ENCODE data around the gene PDS5A. TPM values are rescaled to one million over a fixed set of nuclear protein-coding genes. Genes with fewer than 3 reads are reported as not detected.

PDS5A gene
- total RNA-seq, 2 donors from 2014 or later = 88.2 to 98.6 TPM

GRCh38 chr4:39978378-39978775 is 666 bp upstream of the PDS5A start:
- peak overlapping the region; percentile 96 for H3K27ac Mint-ChIP-seq
- peaks cover 17% of the 10 kb centered on the region for H3K4me1 Mint-ChIP-seq
- peaks cover 28% of the 10 kb centered on the region for H3K36me3 ChIP-seq (ENCODE audit: control insufficient read depth, insufficient read depth, low read length)
- peak overlapping the region; percentile 76 for H3K4me3 ChIP-seq (ENCODE audit: low read length)
- 0 to 37% methylated on average over 2 to 4 of the region's 5 CpGs for WGBS, 2 experiments (ENCODE audit: insufficient coverage in 1 of 2, insufficient read length in 1 of 2)
- no peak for TF ChIP-seq CTCF (conservative IDR thresholded peaks at IDR 0.05)
- H3K9me3 ChIP-seq (ENCODE audit: control insufficient read depth, low read length) = no peaks in the 10 kb centered on the region
- H3K4me3 Mint-ChIP-seq = peak overlapping the region; percentile 74
- H3K27me3 ChIP-seq (ENCODE audit: control insufficient read depth, insufficient read depth, low read length, poor library complexity, severe bottlenecking) = no peaks in the 10 kb centered on the region
- no peaks in the 10 kb centered on the region for H3K9me3 Mint-ChIP-seq
- no peaks in the 10 kb centered on the region for H3K27me3 Mint-ChIP-seq (ENCODE audit: insufficient read depth)
- peaks cover 25% of the 10 kb centered on the region for H3K36me3 Mint-ChIP-seq (ENCODE audit: low read depth)
- DNase-seq = no peak
- peak overlapping the region; percentile 47 for H3K27ac ChIP-seq (ENCODE audit: low read depth, low read length)
- no peaks in the 10 kb centered on the region for H3K4me1 ChIP-seq (ENCODE audit: control insufficient read depth, insufficient read depth, low read length)
- peak overlapping the region; percentile 57 for H3K9ac ChIP-seq (ENCODE audit: extremely low read depth, low read length, poor library complexity, severe bottlenecking)

GRCh38 chr4:39976945-39977488 is 694 bp downstream of the PDS5A start:
- 0% methylated on average over 21 to 54 of the region's 54 CpGs for WGBS, 2 experiments (ENCODE audit: insufficient coverage in 1 of 2, insufficient read length in 1 of 2)
- Mint-ChIP-seq H3K4me1 (peaks cover 17% of the 10 kb centered on the region), H3K27me3 (ENCODE audit: insufficient read depth) (no peaks in the 10 kb centered on the region), H3K27ac (no peak overlapping the region), H3K9me3 (no peaks in the 10 kb centered on the region), H3K36me3 (ENCODE audit: low read depth) (peaks cover 30% of the 10 kb centered on the region), H3K4me3 (peak overlapping the region; percentile 74)
- Histone ChIP-seq H3K9ac (ENCODE audit: extremely low read depth, low read length, poor library complexity, severe bottlenecking) (peak overlapping the region; percentile 88), H3K27ac (ENCODE audit: low read depth, low read length) (peak overlapping the region; percentile 89), H3K36me3 (ENCODE audit: control insufficient read depth, insufficient read depth, low read length) (peaks cover 37% of the 10 kb centered on the region), H3K4me3 (ENCODE audit: low read length) (peak overlapping the region; percentile 93), H3K27me3 (ENCODE audit: control insufficient read depth, insufficient read depth, low read length, poor library complexity, severe bottlenecking) (no peaks in the 10 kb centered on the region), H3K4me1 (ENCODE audit: control insufficient read depth, insufficient read depth, low read length) (no peaks in the 10 kb centered on the region), H3K9me3 (ENCODE audit: control insufficient read depth, low read length) (no peaks in the 10 kb centered on the region)
- DNase-seq = peak; percentile 69
- TF ChIP-seq CTCF (conservative IDR thresholded peaks at IDR 0.05) = no peak

GRCh38 chr4:39976141-39976944 is 1.4 kb downstream of the PDS5A start:
- peaks cover 17% of the 10 kb centered on the region for H3K4me1 Mint-ChIP-seq
- Histone ChIP-seq H3K36me3 (ENCODE audit: control insufficient read depth, insufficient read depth, low read length) (peaks cover 43% of the 10 kb centered on the region), H3K9ac (ENCODE audit: extremely low read depth, low read length, poor library complexity, severe bottlenecking) (peak overlapping the region; percentile 88), H3K9me3 (ENCODE audit: control insufficient read depth, low read length) (no peaks in the 10 kb centered on the region), H3K27ac (ENCODE audit: low read depth, low read length) (peak overlapping the region; percentile 89), H3K4me1 (ENCODE audit: control insufficient read depth, insufficient read depth, low read length) (no peaks in the 10 kb centered on the region), H3K27me3 (ENCODE audit: control insufficient read depth, insufficient read depth, low read length, poor library complexity, severe bottlenecking) (no peaks in the 10 kb centered on the region), H3K4me3 (ENCODE audit: low read length) (peak overlapping the region; percentile 93)
- peak; percentile 92 for DNase-seq
- H3K4me3 Mint-ChIP-seq = peak overlapping the region; percentile 74
- H3K27ac Mint-ChIP-seq = peak overlapping the region; percentile 85
- peaks cover 30% of the 10 kb centered on the region for H3K36me3 Mint-ChIP-seq (ENCODE audit: low read depth)
- TF ChIP-seq CTCF (conservative IDR thresholded peaks at IDR 0.05) = peak; percentile 93
- WGBS, 2 experiments (ENCODE audit: insufficient coverage in 1 of 2, insufficient read length in 1 of 2) = 0 to 1% methylated on average over 23 to 41 of the region's 41 CpGs
- no peaks in the 10 kb centered on the region for H3K27me3 Mint-ChIP-seq (ENCODE audit: insufficient read depth)
- H3K9me3 Mint-ChIP-seq = no peaks in the 10 kb centered on the region

All from endodermal cell (in vitro differentiated cells).